ENCODE measurements around the gene CD200R1L. TPM values are rescaled to one million over a fixed set of nuclear protein-coding genes. Genes with fewer than 3 reads are reported as not detected.

The CD200R1L gene
- total and polyA plus RNA-seq, 7 donors, result not detected

GRCh38 chr3:112817797-112818196, 28.9 kb downstream of the CD200R1L start:
- no peak overlapping the region for H3K4me3 ChIP-seq
- intact Hi-C loops (cut with DNase I), result no loop called here
- H3K4me1 ChIP-seq, result peaks cover 0 to 25% (median 12%) of the 10 kb centered on the region in 4 donors
- TF ChIP-seq EP300 (IDR thresholded peaks at IDR 0.05) (no peak), POLR2A (IDR thresholded peaks at IDR 0.05) (no peak), CTCF (IDR thresholded peaks at IDR 0.05) (no peak), POLR2AphosphoS5 (IDR thresholded peaks at IDR 0.05) (no peak)
- DNase-seq, result no peak
- no peak overlapping the region for H3K27ac ChIP-seq
- 38 to 47% methylated on average over 3 of the region's 3 CpGs for WGBS, 2 donors
- H3K9me3 ChIP-seq, result no peaks in the 10 kb centered on the region
- H3K36me3 ChIP-seq, result no peaks in the 10 kb centered on the region
- no peaks in the 10 kb centered on the region for H3K27me3 ChIP-seq

- Histone ChIP-seq H3K4me1 (peaks cover 0 to 25% (median 15%) of the 10 kb centered on the region in 4 donors), H3K27me3 (no peaks in the 10 kb centered on the region), H3K27ac (no peak overlapping the region), H3K36me3 (no peaks in the 10 kb centered on the region), H3K9me3 (no peaks in the 10 kb centered on the region), H3K4me3 (no peak overlapping the region)
- DNase-seq, result no peak
- intact Hi-C loops (cut with DNase I), result no loop called here
- TF ChIP-seq POLR2AphosphoS5 (IDR thresholded peaks at IDR 0.05), result no peak
- no peak for TF ChIP-seq EP300 (IDR thresholded peaks at IDR 0.05)
- TF ChIP-seq POLR2A (IDR thresholded peaks at IDR 0.05), result no peak
- TF ChIP-seq CTCF (IDR thresholded peaks at IDR 0.05), result no peak
Measured at GRCh38 chr3:112817271-112817670, 29.4 kb downstream of the CD200R1L start.

- no peaks in the 10 kb centered on the region for H3K27me3 ChIP-seq
- H3K27ac ChIP-seq, result no peak overlapping the region
- no peak for DNase-seq
- H3K4me1 ChIP-seq, result peaks cover 0 to 35% (median 28%) of the 10 kb centered on the region in 4 donors
- no peaks in the 10 kb centered on the region for H3K36me3 ChIP-seq
- intact Hi-C loops (cut with DNase I), result loop anchor here (2.0 kb wide), 1 partner anchor 81 kb away; no protein-coding TSS in a partner anchor
- no peaks in the 10 kb centered on the region for H3K9me3 ChIP-seq
- TF ChIP-seq POLR2A (IDR thresholded peaks at IDR 0.05) (no peak), POLR2AphosphoS5 (IDR thresholded peaks at IDR 0.05) (no peak), CTCF (IDR thresholded peaks at IDR 0.05) (no peak), EP300 (IDR thresholded peaks at IDR 0.05) (no peak)
- H3K4me3 ChIP-seq, result no peak overlapping the region
Measured at GRCh38 chr3:112815981-112816380, 30.7 kb downstream of the CD200R1L start.

GRCh38 chr3:112814266-112814665, 32.4 kb downstream of the CD200R1L start:
- peaks cover 0 to 42% (median 29%) of the 10 kb centered on the region in 4 donors for H3K4me1 ChIP-seq
- intact Hi-C loops (cut with DNase I), result loop anchor here (2.0 to 5.0 kb wide), 4 partner anchors 79 to 1243 kb away; partner anchors contain the start of genes ATG3, CCDC191, GTPBP8 and QTRT2
- H3K27me3 ChIP-seq, result no peaks in the 10 kb centered on the region
- H3K27ac ChIP-seq, result peak overlapping the region in 2 of 4 donors; percentile 82 to 83
- no peaks in the 10 kb centered on the region for H3K36me3 ChIP-seq
- no peaks in the 10 kb centered on the region for H3K9me3 ChIP-seq
- 41 to 47% methylated on average over 2 of the region's 2 CpGs for WGBS, 2 donors
- no peak overlapping the region for H3K4me3 ChIP-seq
- DNase-seq, result no peak
- TF ChIP-seq POLR2A (IDR thresholded peaks at IDR 0.05) (no peak), POLR2AphosphoS5 (IDR thresholded peaks at IDR 0.05) (no peak), EP300 (IDR thresholded peaks at IDR 0.05) (no peak), CTCF (IDR thresholded peaks at IDR 0.05) (peak in 3 of 4 experiments; percentile 23 to 44 (median 31))

- intact Hi-C loops (cut with DNase I), result loop anchor here (2.0 to 5.0 kb wide), 5 partner anchors 79 to 1244 kb away; partner anchors contain the start of genes ATG3, CCDC191, CCDC80 and GTPBP8
- Histone ChIP-seq H3K9me3 (no peaks in the 10 kb centered on the region), H3K27me3 (no peaks in the 10 kb centered on the region), H3K4me1 (peaks cover 0 to 42% (median 29%) of the 10 kb centered on the region in 4 donors), H3K36me3 (no peaks in the 10 kb centered on the region), H3K4me3 (no peak overlapping the region), H3K27ac (peak overlapping the region; percentile 70 to 83 (median 79))
- no peak for DNase-seq
- WGBS, 2 donors, result 11 to 23% methylated on average over 2 of the region's 2 CpGs
- no peak for TF ChIP-seq CTCF (IDR thresholded peaks at IDR 0.05)
- TF ChIP-seq POLR2AphosphoS5 (IDR thresholded peaks at IDR 0.05), result no peak
- TF ChIP-seq POLR2A (IDR thresholded peaks at IDR 0.05), result no peak
- no peak for TF ChIP-seq EP300 (IDR thresholded peaks at IDR 0.05)
Measured at GRCh38 chr3:112813723-112814171, 32.9 kb downstream of the CD200R1L start.

Measured in sigmoid colon (tissue), 7 donors.